ENCODE measurements around the gene AFF3.
"Not testable (repeated sequence)": the region's sequence is repeated elsewhere in the genome, so short reads cannot be mapped to it uniquely, and the experiment has no call there.

The AFF3 gene, protein sequence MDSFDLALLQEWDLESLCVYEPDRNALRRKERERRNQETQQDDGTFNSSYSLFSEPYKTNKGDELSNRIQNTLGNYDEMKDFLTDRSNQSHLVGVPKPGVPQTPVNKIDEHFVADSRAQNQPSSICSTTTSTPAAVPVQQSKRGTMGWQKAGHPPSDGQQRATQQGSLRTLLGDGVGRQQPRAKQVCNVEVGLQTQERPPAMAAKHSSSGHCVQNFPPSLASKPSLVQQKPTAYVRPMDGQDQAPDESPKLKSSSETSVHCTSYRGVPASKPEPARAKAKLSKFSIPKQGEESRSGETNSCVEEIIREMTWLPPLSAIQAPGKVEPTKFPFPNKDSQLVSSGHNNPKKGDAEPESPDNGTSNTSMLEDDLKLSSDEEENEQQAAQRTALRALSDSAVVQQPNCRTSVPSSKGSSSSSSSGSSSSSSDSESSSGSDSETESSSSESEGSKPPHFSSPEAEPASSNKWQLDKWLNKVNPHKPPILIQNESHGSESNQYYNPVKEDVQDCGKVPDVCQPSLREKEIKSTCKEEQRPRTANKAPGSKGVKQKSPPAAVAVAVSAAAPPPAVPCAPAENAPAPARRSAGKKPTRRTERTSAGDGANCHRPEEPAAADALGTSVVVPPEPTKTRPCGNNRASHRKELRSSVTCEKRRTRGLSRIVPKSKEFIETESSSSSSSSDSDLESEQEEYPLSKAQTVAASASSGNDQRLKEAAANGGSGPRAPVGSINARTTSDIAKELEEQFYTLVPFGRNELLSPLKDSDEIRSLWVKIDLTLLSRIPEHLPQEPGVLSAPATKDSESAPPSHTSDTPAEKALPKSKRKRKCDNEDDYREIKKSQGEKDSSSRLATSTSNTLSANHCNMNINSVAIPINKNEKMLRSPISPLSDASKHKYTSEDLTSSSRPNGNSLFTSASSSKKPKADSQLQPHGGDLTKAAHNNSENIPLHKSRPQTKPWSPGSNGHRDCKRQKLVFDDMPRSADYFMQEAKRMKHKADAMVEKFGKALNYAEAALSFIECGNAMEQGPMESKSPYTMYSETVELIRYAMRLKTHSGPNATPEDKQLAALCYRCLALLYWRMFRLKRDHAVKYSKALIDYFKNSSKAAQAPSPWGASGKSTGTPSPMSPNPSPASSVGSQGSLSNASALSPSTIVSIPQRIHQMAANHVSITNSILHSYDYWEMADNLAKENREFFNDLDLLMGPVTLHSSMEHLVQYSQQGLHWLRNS (N-terminal part only)

DNA sequence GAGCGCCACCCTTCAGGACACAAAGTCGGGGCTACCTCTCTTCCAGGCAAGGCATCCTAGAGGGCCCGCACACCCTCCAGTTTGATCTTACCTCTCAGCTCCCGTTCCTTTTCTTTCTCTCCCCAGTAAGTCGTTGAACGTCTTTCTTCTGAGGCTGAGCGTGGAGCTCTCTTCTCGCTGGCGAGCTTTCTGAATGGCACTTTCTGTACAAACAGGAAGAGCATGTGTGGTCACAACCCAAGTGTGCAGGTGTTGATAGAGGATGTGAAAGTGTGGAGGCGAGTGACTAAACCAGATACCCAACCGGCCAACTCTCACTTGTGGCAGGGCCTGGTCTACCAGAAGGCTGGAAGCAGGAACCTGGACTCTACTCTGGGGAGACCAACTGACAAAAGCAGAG lies at the start of gene AFF3:
AFF3 (minus strand) TSS at position 198 of the 400 bp plus-strand sequence. CDS start 38,136 bp downstream, outside the sequence.
- DNase-seq: no peak

- DNase-seq: no peak
Observed at GRCh38 chr2:100189387-100189786, 47.0 kb upstream of the AFF3 start.

DNA sequence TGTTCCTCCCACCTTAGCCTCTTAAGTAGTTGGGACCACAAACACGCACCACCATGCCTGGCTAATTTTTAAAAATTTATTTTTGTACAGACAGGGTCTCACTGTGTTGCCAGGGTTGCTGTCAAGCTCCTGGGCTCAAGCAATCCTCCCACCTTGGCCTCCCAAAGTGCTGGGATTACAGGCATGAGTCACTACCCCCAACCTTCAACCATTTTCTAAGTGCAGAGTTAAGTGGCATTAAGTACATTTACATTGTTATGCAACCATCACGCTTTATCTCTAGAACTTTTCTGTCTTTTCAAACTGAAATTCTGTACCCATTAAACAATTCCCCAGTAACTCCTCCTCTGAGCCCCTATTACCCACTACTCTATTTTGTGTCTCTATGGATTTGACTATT lies 45.9 kb upstream of the AFF3 start:
- no peak for DNase-seq

DNA sequence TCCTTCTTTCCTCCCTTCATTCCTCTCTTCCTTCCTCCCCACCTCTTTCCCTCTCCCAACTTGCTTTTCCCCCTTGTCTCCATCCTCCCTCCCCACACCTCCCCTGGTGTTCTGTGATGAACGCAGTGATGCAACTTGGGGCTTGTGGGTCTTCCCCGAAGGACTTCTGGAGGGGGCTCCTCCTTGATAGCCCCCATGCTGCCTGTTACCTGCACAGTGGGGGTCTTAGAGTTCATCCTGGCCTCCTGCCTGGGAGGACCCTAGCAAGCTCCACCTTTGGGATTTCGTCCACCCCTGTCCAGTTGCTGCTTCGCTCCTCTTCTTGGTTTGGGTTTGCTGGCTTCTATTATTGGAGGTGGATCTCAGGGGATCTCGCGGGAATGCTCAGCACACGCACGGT lies 43.7 kb upstream of the AFF3 start:
- DNase-seq: no peak

GRCh38 chr2:100185516-100185915 lies 43.1 kb upstream of the AFF3 start:
- no peak for DNase-seq

DNA sequence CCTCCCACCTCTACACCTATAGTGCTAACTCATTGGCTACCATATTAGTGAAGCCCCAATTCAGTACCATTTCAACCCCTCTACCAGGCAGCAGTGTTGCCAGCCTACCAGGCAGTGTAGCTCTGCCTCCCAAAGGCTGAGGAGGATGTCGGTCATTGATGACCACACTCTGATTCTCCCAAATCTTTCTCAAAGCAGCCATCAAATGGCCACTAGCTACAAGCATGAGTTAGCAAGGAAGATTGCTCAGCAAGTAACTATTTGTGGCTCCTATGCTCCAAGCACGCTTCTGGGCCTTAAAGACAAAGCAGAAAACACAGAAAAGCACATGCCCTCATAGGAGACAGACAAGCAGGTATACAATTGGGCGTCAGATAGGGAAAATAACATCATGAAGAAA lies 42.7 kb upstream of the AFF3 start:
- no peak for DNase-seq

DNA sequence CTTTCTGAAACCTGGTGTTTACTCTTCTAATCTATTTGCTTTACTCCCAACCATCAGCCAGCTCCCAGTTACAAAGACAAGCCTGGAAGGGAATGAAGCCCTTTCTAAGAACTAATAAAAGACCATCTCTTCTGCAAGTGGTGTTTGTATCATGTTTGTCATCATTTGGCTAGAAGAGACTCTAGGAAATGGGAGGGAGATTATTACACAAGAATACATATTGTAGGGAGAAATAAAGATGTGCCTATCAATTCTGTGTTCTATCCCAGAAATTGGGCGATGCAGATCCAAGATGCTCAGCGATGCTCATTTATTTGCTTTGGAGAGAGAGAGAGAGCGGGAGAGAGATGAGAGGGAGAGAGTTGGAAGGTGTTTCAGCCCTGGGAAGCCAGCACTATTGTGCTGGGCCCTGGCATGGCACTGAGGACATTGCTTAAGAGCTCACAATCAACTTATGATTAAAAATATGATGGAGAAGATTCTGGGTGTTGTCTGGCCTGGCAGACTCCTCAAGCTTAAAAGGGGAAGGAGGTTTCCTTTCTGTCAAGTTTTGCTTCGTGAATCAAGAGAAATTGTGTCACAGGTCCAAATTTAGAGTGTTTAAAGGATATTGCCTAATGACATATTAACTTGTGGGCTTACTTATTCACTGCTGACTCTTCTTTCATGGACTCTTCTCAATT lies 41.8 kb upstream of the AFF3 start:
- no peak for DNase-seq

GRCh38 chr2:100182494-100183361 lies 40.3 kb upstream of the AFF3 start:
- no peak for DNase-seq

DNA sequence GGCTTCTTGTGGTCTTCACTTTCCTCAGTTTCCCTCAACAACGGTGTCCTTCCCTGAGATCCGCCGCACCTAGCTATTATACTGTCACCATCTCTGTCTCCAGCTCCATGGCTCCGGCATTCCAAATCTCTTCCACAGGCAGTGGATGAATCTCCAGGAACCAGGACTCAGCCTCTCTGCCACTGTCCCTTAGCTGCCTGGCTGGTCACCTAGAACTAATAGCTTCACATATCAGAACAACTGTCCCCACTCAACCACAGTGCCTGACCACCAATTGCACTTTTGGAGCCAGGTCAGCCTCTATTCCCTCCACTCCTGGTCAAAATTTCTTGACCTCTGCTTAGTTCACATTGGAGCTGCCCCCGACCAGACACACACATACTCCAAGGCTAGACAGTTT lies 38.1 kb upstream of the AFF3 start:
- DNase-seq: no peak

GRCh38 chr2:100179806-100180205 lies 37.4 kb upstream of the AFF3 start:
- no peak for DNase-seq

- no peak for DNase-seq
Observed at GRCh38 chr2:100178864-100179263, 36.5 kb upstream of the AFF3 start.

- no peak for DNase-seq
Observed at GRCh38 chr2:100178085-100178788, 35.8 kb upstream of the AFF3 start.

DNA sequence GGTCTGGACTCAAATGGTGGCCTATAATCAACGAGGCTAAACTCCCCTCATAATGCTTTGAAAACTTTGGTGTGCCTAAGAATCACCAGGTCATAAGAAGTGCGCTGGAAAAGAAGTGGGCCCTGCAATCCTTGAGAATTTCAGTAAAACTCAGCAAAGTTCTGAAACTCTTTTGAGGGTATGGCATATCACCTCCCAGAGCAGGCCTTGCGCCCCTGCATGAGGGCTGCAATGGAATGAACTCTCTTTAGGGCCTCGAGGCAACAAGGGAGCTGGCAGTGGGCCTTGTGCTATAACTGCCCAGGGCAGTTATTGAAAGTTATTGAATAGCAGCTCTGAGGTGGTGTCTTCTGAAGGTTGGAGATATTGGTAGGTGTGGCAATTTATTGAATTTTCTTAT lies 34.5 kb upstream of the AFF3 start:
- DNase-seq: no peak

DNA sequence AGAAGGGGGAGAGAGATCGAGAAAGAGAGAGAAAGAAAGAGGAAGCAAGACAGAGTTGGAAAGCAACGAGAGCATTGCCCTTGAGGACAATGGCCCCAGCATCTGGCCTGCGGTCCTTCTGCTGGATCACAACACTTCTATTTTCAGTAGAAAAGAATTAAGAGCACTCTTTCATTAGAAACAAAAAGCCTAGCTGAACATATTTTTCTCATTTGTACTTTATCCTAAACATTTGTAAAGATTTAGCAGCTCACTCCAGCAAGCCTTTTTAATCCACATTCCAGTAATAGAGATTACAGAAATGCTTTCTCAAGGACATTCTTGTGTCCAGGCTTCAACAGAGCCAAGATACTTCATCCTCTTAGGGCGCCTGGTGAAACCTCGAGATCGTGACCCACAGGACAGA lies 31.6 kb upstream of the AFF3 start:
- DNase-seq: no peak

DNA sequence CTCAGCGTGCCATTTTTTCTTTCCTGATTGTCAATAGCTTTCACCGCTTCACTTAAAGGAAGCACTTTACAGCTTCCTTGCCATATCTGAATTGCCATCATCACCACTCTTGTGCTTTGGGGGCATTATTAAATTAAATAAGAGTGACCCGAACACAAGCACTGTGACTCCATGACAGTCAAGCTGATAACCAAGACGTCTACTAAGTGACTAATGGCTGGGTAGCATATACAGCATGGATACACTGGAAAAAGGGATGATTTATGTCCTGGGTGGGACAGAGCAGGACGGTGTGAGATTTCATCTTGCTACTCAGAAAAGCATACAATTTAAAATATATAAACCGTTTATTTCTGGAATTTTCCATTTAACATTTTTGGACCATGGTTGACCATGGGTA lies 24.3 kb upstream of the AFF3 start:
- no peak for DNase-seq

DNA sequence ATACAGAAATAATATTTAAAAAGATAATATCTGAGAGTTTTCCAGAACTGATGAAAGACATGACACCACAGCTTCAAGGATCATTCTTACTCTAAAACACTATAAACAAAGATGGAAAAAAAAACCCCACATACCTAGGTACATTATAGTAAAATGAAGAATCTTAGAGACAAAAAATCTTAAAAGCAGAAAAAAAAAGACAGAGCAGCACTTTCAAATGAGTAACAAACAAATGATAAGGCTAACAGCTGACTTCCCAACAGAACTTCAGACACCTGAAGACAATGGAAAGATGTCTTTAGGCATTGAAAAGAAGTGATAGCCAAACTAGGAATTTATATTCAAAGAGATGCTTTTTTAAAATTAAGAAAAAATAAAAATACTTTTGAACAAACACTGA lies 21.2 kb upstream of the AFF3 start:
- DNase-seq: no peak

GRCh38 chr2:100161945-100162620 lies 19.7 kb upstream of the AFF3 start:
- no peak for DNase-seq

DNA sequence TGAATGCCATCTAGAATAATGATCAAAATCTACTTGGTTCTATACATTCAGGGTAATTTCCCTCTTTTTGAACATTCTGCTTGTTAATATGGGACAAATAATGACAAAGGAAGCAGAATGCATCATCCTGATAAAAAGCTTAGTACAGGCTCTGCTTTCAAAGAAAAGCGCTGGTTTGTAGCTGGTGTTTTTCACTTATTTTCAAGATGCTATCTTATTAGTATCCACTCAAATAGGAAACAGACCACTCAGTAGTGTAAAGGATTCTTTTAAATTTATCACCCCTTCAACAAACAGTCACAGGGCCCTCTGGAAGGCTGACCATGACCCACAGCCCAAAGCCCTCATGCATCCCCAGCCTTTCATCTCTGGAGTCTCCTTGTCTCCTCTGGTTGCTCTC lies 18.0 kb upstream of the AFF3 start:
- no peak for DNase-seq

DNA sequence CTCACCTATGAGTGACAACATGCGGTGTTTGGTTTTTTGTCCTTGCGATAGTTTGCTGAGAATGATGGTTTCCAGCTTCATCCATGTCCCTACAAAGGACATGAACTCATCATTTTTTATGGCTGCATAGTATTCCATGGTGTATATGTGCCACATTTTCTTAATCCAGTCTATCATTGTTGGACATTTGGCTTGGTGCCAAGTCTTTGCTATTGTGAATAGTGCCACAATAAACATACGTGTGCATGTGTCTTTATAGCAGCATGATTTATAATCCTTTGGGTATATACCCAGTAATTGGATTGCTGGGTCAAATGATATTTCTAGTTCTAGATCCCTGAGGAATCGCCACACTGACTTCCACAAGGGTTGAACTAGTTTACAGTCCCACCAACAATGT lies 9.4 kb upstream of the AFF3 start:
- not testable (repeated sequence) for DNase-seq

- no peak for DNase-seq
Observed at GRCh38 chr2:100151310-100151709, 8.9 kb upstream of the AFF3 start.

Data from NK-92 treated with Interleukin-12 subunit alpha and Interleukin-12 subunit beta, amount 100 ng/mL, for 24 hours (cell line).